Stomach (tissue), 9 donors: ENCODE results near the gene GOLGA3. TPM values are rescaled to one million over a fixed set of nuclear protein-coding genes. Genes with fewer than 3 reads are reported as not detected.

Experiments
- DNase-seq, 2 donors: peaks; one replicate each; pipeline versions ENCODE4 v3.0.0 to v3.0.0-alpha.2; 2013 to 2019
- H3K27ac ChIP-seq, 5 donors: fragments of 200-600 bp in 4 of 5; sonication (generic) in 4 of 5; one replicate each; pipeline ENCODE4 v1.5.1; 2013 to 2019; ENCODE audit warnings: mild to moderate bottlenecking in 1 of 5, moderate library complexity in 1 of 5
- H3K27me3 ChIP-seq, 3 donors: fragments of 200-600 bp; sonication (generic); one replicate each; pipeline ENCODE4 v1.5.1; 2017 to 2019; ENCODE audit warnings: mixed run types in 1 of 3
- H3K36me3 ChIP-seq, 4 donors: fragments of 200-600 bp; sonication (generic); 1 replicate in 3 of 4; 2 replicates in 1 of 4; pipeline ENCODE4 v1.5.1; 2016 to 2019
- H3K4me1 ChIP-seq, 4 donors: fragments of 200-600 bp; sonication (generic); one replicate each; pipeline ENCODE4 v1.5.1; 2016 to 2019
- H3K4me3 ChIP-seq, 4 donors: fragments of 200-600 bp; sonication (generic) in 3 of 4; one replicate each; pipeline ENCODE4 v1.5.1; 2016 to 2019; ENCODE audit warnings: mild to moderate bottlenecking in 1 of 4
- H3K9me3 ChIP-seq, 4 donors: fragments of 200-600 bp; sonication (generic); one replicate each; pipeline ENCODE4 v1.5.1; 2016 to 2019
- EP300 ChIP-seq: sonication (generic); formaldehyde crosslinking; IDR thresholded peaks from one replicate; pipeline ENCODE4 v1.6.1; 2017; ENCODE audit warnings: antibody characterized with exemption
- POLR2A ChIP-seq, 4 donors: fragments of 450-650 bp; IDR thresholded peaks; one replicate each; pipeline ENCODE4 v1.6.1; 2016; ENCODE audit warnings: antibody characterized with exemption in 4 of 4, control low read depth in 2 of 4, mild to moderate bottlenecking in 1 of 4, moderate library complexity in 1 of 4
- POLR2AphosphoS5 ChIP-seq, 3 donors: sonication (generic); formaldehyde crosslinking; IDR thresholded peaks; one replicate each; pipeline ENCODE4 v1.6.1; 2016; ENCODE audit warnings: antibody characterized with exemption in 3 of 3
- WGBS, 5 donors: extraction: QIAGEN DNeasy Blood & Tissue Kit in 3 of 5; methylation state at CpG; one replicate each; pipeline versions ENCODE4 v1.1.5 to v1.1.7; 2013 to 2018; 5-methylcytosine and 5-hydroxymethylcytosine counted together
- intact Hi-C: fragments of 100-400 bp; cut with DNase I; formaldehyde crosslinking; loops from one replicate; pipeline ENCODE4 v1.15.1; 2023; ENCODE audit warnings: low total_unique reads
- polyA plus RNA-seq, 3 donors: library from polyadenylated mRNA; stranded (reverse); fragments of 200-250 nt; gene quantifications; one replicate each; pipeline ENCODE4 v1.2.3, GENCODE V29; 2013
- total RNA-seq, 5 donors: library from RNA; depleted of rRNA; stranded (reverse); fragments of >200 nt; gene quantifications; one replicate each; pipeline versions ENCODE4 v1.1.0 to v1.2.3, GENCODE V29; 2014 to 2016
- TF ChIP-seq, protein P1 (sequence below), 7 experiments: fragments of 450-650 bp in 4 of 7; fragments of 200-600 bp in 3 of 7; sonication (generic) in 3 of 7; IDR thresholded peaks; one replicate each; pipeline ENCODE4 v1.5.1; 2016 to 2019; ENCODE audit warnings: antibody characterized with exemption in 7 of 7, control low read depth in 2 of 7, mild to moderate bottlenecking in 1 of 7
- donor health status: healthy with polysubstance abuse.
- donor health status: Bipolar disorder and iron deficiency.
- donor health status: healthy.

The GOLGA3 gene
- total and polyA plus RNA-seq, 8 donors = 8.8 to 204 (median 55.3) TPM

- 31 to 53% (median 35%) methylated on average over 18 to 27 of the region's 27 CpGs for WGBS, 5 donors
- TF ChIP-seq POLR2AphosphoS5 (IDR thresholded peaks at IDR 0.05) = peak in 1 of 3 donors; percentile 42
- TF ChIP-seq EP300 = no peak
- intact Hi-C loops = no loop called here
- peak; percentile 42 to 75 for DNase-seq
- Histone ChIP-seq H3K4me3 (no peak overlapping the region), H3K27ac (peak overlapping the region; percentile 39 to 72 (median 49)), H3K27me3 (no peaks in the 10 kb centered on the region), H3K4me1 (peaks cover 7 to 49% (median 24%) of the 10 kb centered on the region in 4 donors), H3K36me3 (peaks cover 0 to 26% (median 24%) of the 10 kb centered on the region in 4 donors), H3K9me3 (no peaks in the 10 kb centered on the region)
Observed at GRCh38 chr12:132766380-132767085, 62.1 kb downstream of the GOLGA3 start.

DNA sequence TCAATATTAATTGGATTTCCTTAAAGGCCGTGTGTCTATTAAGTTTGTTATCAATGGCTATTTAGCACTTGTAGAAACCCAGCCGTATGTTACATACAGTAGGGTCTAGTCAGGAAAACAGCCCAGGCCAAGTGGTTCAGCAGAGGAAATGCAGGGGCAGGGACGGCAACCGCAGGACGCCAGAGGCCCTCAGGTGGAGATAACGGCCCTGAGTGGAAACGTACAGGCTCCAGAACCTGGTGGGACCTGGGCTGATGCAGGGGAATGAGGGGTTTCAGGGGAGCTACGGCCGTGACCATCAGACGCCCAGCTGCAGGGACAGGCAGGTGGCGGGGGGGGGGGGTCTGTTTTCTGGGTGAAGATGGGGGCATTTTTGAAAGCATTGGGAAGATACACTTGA, 63.3 kb downstream of the GOLGA3 start:
- H3K4me1 ChIP-seq = peaks cover 11 to 55% (median 33%) of the 10 kb centered on the region in 4 donors
- intact Hi-C loops = no loop called here
- H3K4me3 ChIP-seq = no peak overlapping the region
- peaks cover 0 to 14% (median 13%) of the 10 kb centered on the region in 4 donors for H3K36me3 ChIP-seq
- H3K27ac ChIP-seq = no peak overlapping the region
- WGBS, 5 donors = 53 to 71% (median 63%) methylated on average over 11 of the region's 11 CpGs
- no peak for DNase-seq
- TF ChIP-seq POLR2A (IDR thresholded peaks at IDR 0.05) = no peak
- TF ChIP-seq POLR2AphosphoS5 (IDR thresholded peaks at IDR 0.05) = no peak
- TF ChIP-seq, protein P1, sequence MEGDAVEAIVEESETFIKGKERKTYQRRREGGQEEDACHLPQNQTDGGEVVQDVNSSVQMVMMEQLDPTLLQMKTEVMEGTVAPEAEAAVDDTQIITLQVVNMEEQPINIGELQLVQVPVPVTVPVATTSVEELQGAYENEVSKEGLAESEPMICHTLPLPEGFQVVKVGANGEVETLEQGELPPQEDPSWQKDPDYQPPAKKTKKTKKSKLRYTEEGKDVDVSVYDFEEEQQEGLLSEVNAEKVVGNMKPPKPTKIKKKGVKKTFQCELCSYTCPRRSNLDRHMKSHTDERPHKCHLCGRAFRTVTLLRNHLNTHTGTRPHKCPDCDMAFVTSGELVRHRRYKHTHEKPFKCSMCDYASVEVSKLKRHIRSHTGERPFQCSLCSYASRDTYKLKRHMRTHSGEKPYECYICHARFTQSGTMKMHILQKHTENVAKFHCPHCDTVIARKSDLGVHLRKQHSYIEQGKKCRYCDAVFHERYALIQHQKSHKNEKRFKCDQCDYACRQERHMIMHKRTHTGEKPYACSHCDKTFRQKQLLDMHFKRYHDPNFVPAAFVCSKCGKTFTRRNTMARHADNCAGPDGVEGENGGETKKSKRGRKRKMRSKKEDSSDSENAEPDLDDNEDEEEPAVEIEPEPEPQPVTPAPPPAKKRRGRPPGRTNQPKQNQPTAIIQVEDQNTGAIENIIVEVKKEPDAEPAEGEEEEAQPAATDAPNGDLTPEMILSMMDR (IDR thresholded peaks at IDR 0.05) = no peak
- TF ChIP-seq EP300 = no peak
- no peaks in the 10 kb centered on the region for H3K27me3 ChIP-seq
- H3K9me3 ChIP-seq = no peaks in the 10 kb centered on the region

DNA sequence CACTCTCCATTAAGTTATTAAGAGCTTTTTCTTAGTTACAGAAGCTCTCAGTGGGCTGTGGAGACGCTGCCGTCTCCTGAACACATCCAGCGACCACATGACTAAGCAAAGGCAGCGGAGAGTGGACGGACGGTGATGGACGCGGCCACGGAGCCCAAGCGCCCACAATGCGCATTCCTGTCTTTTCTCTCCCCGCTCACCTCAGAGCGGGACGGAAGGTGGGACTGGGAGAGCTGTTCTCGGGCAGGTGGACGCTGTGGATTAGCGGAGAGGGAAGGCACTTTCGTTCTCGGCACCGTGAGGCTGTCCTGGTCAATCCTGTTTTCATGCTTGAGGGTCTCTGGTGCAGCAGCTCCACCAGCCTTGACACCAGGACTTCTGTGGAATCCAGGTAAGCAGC, 64.4 kb downstream of the GOLGA3 start:
- Histone ChIP-seq H3K36me3 (peaks cover 0 to 8% (median 2%) of the 10 kb centered on the region in 4 donors), H3K27me3 (no peaks in the 10 kb centered on the region), H3K4me3 (no peak overlapping the region), H3K27ac (no peak overlapping the region), H3K9me3 (no peaks in the 10 kb centered on the region), H3K4me1 (peaks cover 20 to 59% (median 40%) of the 10 kb centered on the region in 4 donors)
- no peak for DNase-seq
- intact Hi-C loops = no loop called here
- TF ChIP-seq, protein P1 (IDR thresholded peaks at IDR 0.05) = no peak
- no peak for TF ChIP-seq POLR2A (IDR thresholded peaks at IDR 0.05)
- 90 to 98% (median 95%) methylated on average over 20 of the region's 20 CpGs for WGBS, 5 donors

DNA sequence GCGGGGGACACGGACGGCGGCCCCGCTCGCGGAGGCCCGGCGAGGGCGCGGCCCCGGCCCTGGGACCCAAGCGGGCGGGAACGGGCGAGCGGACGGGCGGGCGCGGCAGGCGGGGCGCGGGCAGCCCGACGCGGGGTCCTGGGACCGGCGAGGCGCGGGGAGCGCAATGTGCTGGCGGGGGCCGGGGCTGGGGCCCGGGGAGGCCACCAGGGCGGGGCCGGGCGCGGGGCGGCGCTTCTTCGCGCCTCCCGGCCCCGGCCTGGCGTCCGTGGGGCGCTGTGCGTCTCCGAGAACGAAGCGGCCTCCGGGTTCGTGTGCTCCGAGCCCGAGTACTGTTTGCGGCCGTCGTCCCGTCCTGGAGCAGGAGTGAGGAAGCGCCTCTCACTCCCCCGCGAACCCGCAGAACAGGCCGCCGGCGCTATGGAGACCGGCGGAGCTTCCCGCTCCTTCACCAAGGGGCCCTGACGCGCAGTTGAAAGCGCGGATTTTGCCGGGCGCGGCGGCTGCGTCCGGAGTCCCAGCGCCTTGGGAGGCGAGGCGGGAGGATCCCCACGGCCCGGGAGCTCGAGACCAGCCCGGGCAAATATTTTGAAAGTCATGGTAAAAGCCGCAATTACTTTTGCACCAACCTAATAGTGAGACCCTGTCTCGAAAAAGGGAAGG, 66.6 kb downstream of the GOLGA3 start:
- H3K9me3 ChIP-seq = no peaks in the 10 kb centered on the region
- peak overlapping the region; percentile 93 to 99 (median 96) for H3K27ac ChIP-seq
- intact Hi-C loops = no loop called here
- H3K4me1 ChIP-seq = peaks cover 13 to 40% (median 38%) of the 10 kb centered on the region in 4 donors
- peak; percentile 89 to 96 for DNase-seq
- 0 to 1% (median 0%) methylated on average over 23 to 86 of the region's 89 CpGs for WGBS, 5 donors
- H3K27me3 ChIP-seq = no peaks in the 10 kb centered on the region
- H3K4me3 ChIP-seq = peak overlapping the region; percentile 54 to 69 (median 64)
- no peak for TF ChIP-seq EP300
- TF ChIP-seq, protein P1 (IDR thresholded peaks at IDR 0.05) = peak in 1 of 7 experiments; percentile 35
- TF ChIP-seq POLR2AphosphoS5 (IDR thresholded peaks at IDR 0.05) = peak; percentile 24 to 90 (median 84)
- TF ChIP-seq POLR2A (IDR thresholded peaks at IDR 0.05) = no peak
- peaks cover 0 to 20% (median 15%) of the 10 kb centered on the region in 4 donors for H3K36me3 ChIP-seq
